K562 (cell line): ENCODE results near the gene TARP.
A peak's percentile ranks its signal among the peaks of the same experiment; 100 is the strongest.

ENCODE experiments used
- ATAC-seq: fragments of 200-7000 bp; cut with Tn5 transposase; 3 replicates; pipeline ENCODE4 v1.9.1; 2020; ENCODE audit warnings: moderate library complexity
- BruUV-seq: library from RNA; stranded (reverse); fragments of 400-500 nt; replicated peaks from 2 replicates; lab custom pipeline; 2021; lab: Mats Ljungman, UMichigan
- CTCF ChIA-PET: fragments of 300-600 bp; formaldehyde crosslinking; extraction: SDS; loops from one replicate; lab custom pipeline; 2021; ENCODE audit warnings: low intra/inter-chr PET ratio; lab: Yijun Ruan, JAX
- POLR2A ChIA-PET: fragments of 300-600, 350-650 bp; sonication (Branson Sonifier 250); formaldehyde crosslinking; extraction: SDS; loops from one replicate; lab custom pipeline; 2021; ENCODE audit warnings: antibody characterized with exemption, inconsistent platforms; lab: Yijun Ruan, JAX
- DNase-seq, 4 experiments: peaks; one replicate each; pipeline versions ENCODE4 v3.0.0 to v3.0.0-alpha.2; 2011 to 2018; ENCODE audit warnings: low spot score in 3 of 4, mixed read lengths in 3 of 4; ENCODE audit errors: extremely low read depth in 1 of 4
- FAIRE-seq: peaks from 2 replicates; lab custom pipeline; 2011; peaks lifted over from hg19 to GRCh38; lab: Jason Lieb, UNC
- H2AFZ ChIP-seq: 2 replicates; pipeline ENCODE4 v1.6.0; 2011; ENCODE audit warnings: low read depth, low read length, control low read depth, inconsistent platforms
- H3K27ac ChIP-seq: fragments of 200-600 bp; 3 replicates; pipeline ENCODE4 v1.8.0; 2011; ENCODE audit warnings: low read depth, mild to moderate bottlenecking, control low read depth, inconsistent platforms, low read length, moderate library complexity, mixed read lengths; ENCODE audit errors: extremely low read depth
- H3K27me3 ChIP-seq, 2 experiments: fragments of 300-600 bp in 1 of 2; 2 replicates in 1 of 2; 3 replicates in 1 of 2; pipeline versions ENCODE4 v1.6.0 to v1.8.0; 2011; ENCODE audit warnings: inconsistent platforms in 2 of 2, low read length in 2 of 2, mild to moderate bottlenecking in 1 of 2, mixed read lengths in 1 of 2, moderate library complexity in 1 of 2; ENCODE audit not compliant: control insufficient read depth in 2 of 2, insufficient read depth in 2 of 2
- H3K36me3 ChIP-seq: fragments of 300-600 bp; 3 replicates; pipeline ENCODE4 v1.8.0; 2011; ENCODE audit warnings: mild to moderate bottlenecking, low read length, inconsistent platforms; ENCODE audit not compliant: control insufficient read depth, insufficient read depth
- H3K4me1 ChIP-seq, 2 experiments: fragments of 200-600 bp in 1 of 2; replicated peaks in 1 of 2; 2 replicates in 1 of 2; 3 replicates in 1 of 2; pipeline versions ENCODE4 v1.5.1 to v1.8.0; 2011; ENCODE audit warnings: inconsistent platforms in 2 of 2, low read length in 2 of 2, mild to moderate bottlenecking in 1 of 2, mixed read lengths in 1 of 2, moderate library complexity in 1 of 2; ENCODE audit not compliant: control insufficient read depth in 2 of 2, insufficient read depth in 2 of 2
- H3K4me2 ChIP-seq: 2 replicates; pipeline ENCODE4 v1.6.1; 2011; ENCODE audit warnings: low read length, control low read depth, inconsistent platforms, mixed read lengths; ENCODE audit not compliant: insufficient read depth
- H3K4me3 ChIP-seq: fragments of 200-600 bp; sonication (generic), shearing (Covaris generic); 2 replicates; pipeline ENCODE4 v1.5.1; 2016; ENCODE audit warnings: control low read depth, inconsistent platforms
- H3K79me2 ChIP-seq: fragments of 200-600 bp; 3 replicates; pipeline ENCODE4 v1.8.0; 2011; ENCODE audit warnings: low read length, inconsistent platforms; ENCODE audit not compliant: control insufficient read depth, insufficient read depth
- H3K9ac ChIP-seq, 2 experiments: 2 replicates each; pipeline versions ENCODE4 v1.6.0 to v1.6.1; 2011; ENCODE audit warnings: low read depth in 2 of 2, low read length in 2 of 2, control low read depth in 1 of 2, inconsistent platforms in 1 of 2, mild to moderate bottlenecking in 1 of 2, mixed read lengths in 1 of 2; ENCODE audit not compliant: insufficient read depth in 1 of 2
- H3K9me1 ChIP-seq: one replicate; pipeline ENCODE4 v1.6.0; 2011; ENCODE audit warnings: inconsistent platforms, mild to moderate bottlenecking, low read length, moderate library complexity; ENCODE audit not compliant: control insufficient read depth, insufficient read depth
- H3K9me3 ChIP-seq: replicated peaks from 2 replicates; pipeline ENCODE4 v1.5.1; 2011; ENCODE audit warnings: low read depth, low read length, inconsistent platforms; ENCODE audit not compliant: control insufficient read depth, insufficient read depth
- H4K20me1 ChIP-seq: replicated peaks from 2 replicates; pipeline ENCODE4 v1.6.1; 2011; ENCODE audit warnings: low read length, inconsistent platforms, mixed read lengths; ENCODE audit not compliant: control insufficient read depth, insufficient read depth
- ETV5 ChIP-seq: sonication (generic); formaldehyde crosslinking; IDR thresholded peaks from 2 replicates; pipeline ENCODE4 v1.4.0; 2020; ENCODE audit warnings: low read depth, mild to moderate bottlenecking, missing genetic modification reagents
- ILF3 ChIP-seq: fragments of 450-650 bp; IDR thresholded peaks from 2 replicates; pipeline ENCODE4 v1.6.1; 2018; ENCODE audit warnings: antibody characterized with exemption, mild to moderate bottlenecking, moderate library complexity, borderline replicate concordance
- L3MBTL2 ChIP-seq: fragments of 450-650 bp; IDR thresholded peaks from 2 replicates; pipeline ENCODE4 v1.6.1; 2016; ENCODE audit warnings: mild to moderate bottlenecking, moderate library complexity
- RAD21 ChIP-seq, 2 experiments: fragments of 250-450 bp in 1 of 2; fragments of 450-650 bp in 1 of 2; sonication (Bioruptor Pico) in 1 of 2; formaldehyde crosslinking in 1 of 2; IDR thresholded peaks in 1 of 2; conservative IDR thresholded peaks in 1 of 2; 2 replicates each; pipeline versions ENCODE4 v1.4.0 to v1.8.0; 2020 to 2022; ENCODE audit warnings: mild to moderate bottlenecking in 2 of 2, moderate library complexity in 1 of 2
- RERE ChIP-seq: sonication (generic); formaldehyde crosslinking; IDR thresholded peaks from 2 replicates; pipeline ENCODE4 v1.8.0; 2023; ENCODE audit warnings: missing genetic modification reagents, mild to moderate bottlenecking, borderline replicate concordance
- THAP7 ChIP-seq: fragments of 250-450 bp; sonication (Bioruptor Pico); IDR thresholded peaks from 2 replicates; pipeline ENCODE4 v1.5.0; 2021
- WGBS: fragments of 100-300 bp; shearing (Covaris generic); methylation state at CpG from one replicate; pipeline ENCODE4 v1.1.6; 2016; ENCODE audit warnings: low coverage, mixed read lengths; ENCODE audit not compliant: insufficient coverage; ENCODE audit errors: missing lambda C conversion rate; 5-methylcytosine and 5-hydroxymethylcytosine counted together
- in situ Hi-C: fragments of 300-500 bp; cut with MboI; formaldehyde crosslinking; loops from 4 replicates; pipeline ENCODE4 v1.15.0; 2018; ENCODE audit warnings: inconsistent platforms, mixed read lengths
- intact Hi-C: fragments of 100-400 bp; cut with micrococcal nuclease; formaldehyde crosslinking; loops from 2 replicates; pipeline ENCODE4 v1.14.2; 2022

TARP gene

GRCh38 chr7:38291650-38292049, 18.2 kb upstream of the TARP start:
- no peaks in the 10 kb centered on the region for H4K20me1 ChIP-seq
- H3K9me1 ChIP-seq = no peaks in the 10 kb centered on the region
- WGBS = 6% methylated on average over 2 of the region's 2 CpGs
- ATAC-seq (no peak), FAIRE-seq (no peak), DNase-seq (no peak)
- peaks cover 0 to 3% of the 10 kb centered on the region in 2 experiments; a peak in 2 of 5 replicates for H3K27me3 ChIP-seq
- intact Hi-C loops = no loop called here
- peak overlapping the region; percentile 51; the same call in 1 of the 2 replicates for H2AFZ ChIP-seq
- no peaks in the 10 kb centered on the region for H3K9me3 ChIP-seq
- no peak overlapping the region for H3K4me3 ChIP-seq
- POLR2A ChIA-PET = interaction anchor here (1.0 kb wide), 1 partner anchor 11 kb away, joined by 3 read pairs; no protein-coding TSS in a partner anchor
- H3K4me1 ChIP-seq = peaks cover 0 to 3% of the 10 kb centered on the region in 2 experiments; a peak in 1 of 5 replicates
- TF ChIP-seq ILF3 (no peak), ETV5 (CRISPR knock-in tag) (no peak)
- in situ Hi-C loops = no loop called here
- no peaks in the 10 kb centered on the region for H3K36me3 ChIP-seq
- BruUV-seq = no TSS peak
- H3K27ac ChIP-seq = no peak overlapping the region
- H3K9ac ChIP-seq = no peak overlapping the region
- CTCF ChIA-PET = no interaction called here
- H3K4me2 ChIP-seq = peak overlapping the region; percentile 27; the same call in 1 of the 2 replicates
- no peaks in the 10 kb centered on the region for H3K79me2 ChIP-seq

- no peak overlapping the region for H3K27ac ChIP-seq
- FAIRE-seq = peak; percentile 73
- in situ Hi-C loops = no loop called here
- peak overlapping the region; percentile 27; the same call in 1 of the 2 replicates for H3K4me2 ChIP-seq
- H3K27me3 ChIP-seq = peaks cover 0 to 7% of the 10 kb centered on the region in 2 experiments; a peak in 3 of 5 replicates
- BruUV-seq = no TSS peak
- no peak overlapping the region for H3K4me3 ChIP-seq
- H3K36me3 ChIP-seq = no peaks in the 10 kb centered on the region
- peak; percentile 88 for ATAC-seq
- no peaks in the 10 kb centered on the region for H4K20me1 ChIP-seq
- intact Hi-C loops = no loop called here
- POLR2A ChIA-PET = interaction anchor here (1.0 kb wide), 1 partner anchor 12 kb away, joined by 3 read pairs; no protein-coding TSS in a partner anchor
- CTCF ChIA-PET = no interaction called here
- peak in 3 of 4 experiments; percentile 17 to 39 (median 27) for DNase-seq
- H3K9me3 ChIP-seq = no peaks in the 10 kb centered on the region
- no peaks in the 10 kb centered on the region for H3K79me2 ChIP-seq
- no peak overlapping the region for H3K9ac ChIP-seq
- no peaks in the 10 kb centered on the region for H3K9me1 ChIP-seq
- 11% methylated on average over 9 of the region's 9 CpGs for WGBS
- peak overlapping the region; percentile 51 for H2AFZ ChIP-seq
- H3K4me1 ChIP-seq = peaks cover 0 to 3% of the 10 kb centered on the region in 2 experiments; a peak in 1 of 5 replicates
- TF ChIP-seq RERE (CRISPR knock-in tag) (no peak), L3MBTL2 (peak; percentile 36; the same call in 1 of the 2 replicates), THAP7 (CRISPR knock-in tag) (no peak), RAD21 (CRISPR knock-in tag; conservative IDR thresholded peaks at IDR 0.05 in 1 of 2, IDR thresholded peaks at IDR 0.05 in 1 of 2) (peak in 1 of 2 experiments; percentile 24; a peak in 1 of 4 replicates)
These were observed 17.7 kb upstream of the TARP start for GRCh38 chr7:38291117-38291647.
